ENCODE measurements around the gene PAX6.

GRCh38 chr11:31855466-31855865 lies 44.3 kb upstream of the PAX6 start:
- TF ChIP-seq SP1 (IDR thresholded peaks at IDR 0.05): no peak
- no peak for TF ChIP-seq SP1 (CRISPR knock-in tag; IDR thresholded peaks at IDR 0.05)
- TF ChIP-seq AGO1 (IDR thresholded peaks at IDR 0.05; ENCODE audit: low read depth, low read length, poor library complexity, severe bottlenecking): no peak
- no peak for TF ChIP-seq TARDBP (CRISPR knock-in tag; IDR thresholded peaks at IDR 0.05)
- no peak for TF ChIP-seq YY1 (IDR thresholded peaks at IDR 0.05; ENCODE audit: insufficient read depth, insufficient replicate concordance, low read depth, low read length)
- TF ChIP-seq ZNF720 (CRISPR knock-in tag; IDR thresholded peaks at IDR 0.05): no peak
- TF ChIP-seq ZNF207 (IDR thresholded peaks at IDR 0.05; ENCODE audit: borderline replicate concordance): no peak
- no peak for TF ChIP-seq RFX5 (IDR thresholded peaks at IDR 0.05; ENCODE audit: low read depth, low read length)
